HG03103 (cell line): ENCODE results near the gene PIGP.
"Not testable (repeated sequence)": the region's sequence is repeated elsewhere in the genome, so short reads cannot be mapped to it uniquely, and the experiment has no call there.

Source experiments
- ATAC-seq: cut with Tn5 transposase; IDR thresholded peaks from one replicate; pipeline ENCODE4 v1.9.1; 2021; ENCODE audit warnings: low read depth; ENCODE audit not compliant: unreplicated experiment

Gene PIGP

GRCh38 chr21:37072988-37073416 is at the start of gene PIGP, which contains the start of gene TTC3:
PIGP (minus strand) TSS chr21:37073071; CDS start chr21:37072515, 556 bp downstream.
TTC3 (plus strand) TSS chr21:37073254; CDS start chr21:37087258, 14,004 bp downstream.
- peak; percentile 51 for ATAC-seq

DNA sequence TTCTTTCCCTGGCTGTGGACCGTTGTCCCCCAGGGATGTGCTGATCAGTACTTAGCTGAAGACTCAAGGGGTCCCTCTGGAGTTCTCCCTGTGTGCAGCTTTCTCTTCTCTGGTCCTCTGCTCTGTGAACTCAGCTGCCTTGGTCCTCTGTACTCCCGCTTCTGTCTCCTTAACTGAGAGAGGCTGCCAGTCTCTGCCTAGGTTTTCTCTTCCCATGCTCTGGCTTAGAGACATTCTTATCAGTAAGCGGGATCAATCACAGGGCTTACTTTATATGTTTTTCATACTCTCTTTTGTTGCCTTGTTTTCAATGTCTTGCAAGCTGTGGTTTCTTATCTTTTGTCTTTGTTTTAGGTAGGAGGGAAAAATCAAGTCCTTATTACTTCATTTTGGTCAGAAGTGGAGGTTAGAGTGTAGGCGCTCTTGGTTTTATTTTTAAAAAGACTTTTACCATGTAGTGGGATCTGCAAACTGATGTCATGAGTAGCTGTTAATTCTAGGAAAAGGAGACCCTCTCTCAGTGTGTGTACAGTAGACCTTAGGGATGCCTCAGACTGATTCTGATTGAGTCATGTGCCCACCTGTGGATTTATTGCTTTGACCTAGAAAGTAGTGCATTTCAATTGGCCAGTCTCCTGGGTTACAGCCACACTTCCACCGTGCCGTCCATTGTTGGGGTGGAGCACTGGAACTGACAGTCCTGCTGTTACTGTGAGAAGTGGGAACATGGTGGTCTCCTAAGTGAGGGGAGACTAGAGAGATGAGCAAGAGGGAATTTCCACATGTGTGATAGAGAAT is 46.7 kb upstream of the PIGP start:
- ATAC-seq, result no peak

DNA sequence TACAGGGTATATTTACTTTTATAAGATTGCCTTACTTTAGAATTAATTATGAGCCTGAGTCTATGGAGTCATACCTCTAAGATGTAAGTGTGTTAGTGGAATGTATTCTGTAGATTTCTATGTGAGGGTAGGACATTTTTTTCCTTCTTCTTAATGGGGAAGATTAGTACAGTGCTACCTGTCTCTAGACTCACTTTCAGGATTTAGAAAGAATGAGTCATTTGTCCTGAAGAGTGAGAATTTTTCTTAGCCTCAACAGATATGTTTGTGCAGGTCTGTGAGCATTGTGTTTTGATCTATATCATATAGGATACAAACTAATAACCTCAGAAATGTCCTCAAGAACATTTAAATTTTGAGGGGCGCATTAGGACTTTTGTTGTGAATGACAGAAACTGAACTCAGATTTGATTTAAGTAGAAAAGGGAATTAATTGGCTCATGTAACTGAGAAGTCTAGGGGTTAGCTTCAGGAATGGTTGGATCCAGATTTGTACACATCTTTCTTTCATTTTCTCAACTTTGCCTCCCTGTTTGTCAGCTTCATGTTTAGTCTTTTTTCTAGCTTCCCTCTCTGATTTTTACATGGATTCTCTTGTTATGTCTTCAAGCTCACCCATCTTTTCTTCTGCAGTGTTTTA is 45.4 kb upstream of the PIGP start:
- ATAC-seq, result no peak

GRCh38 chr21:37117204-37117603 is 44.3 kb upstream of the PIGP start:
- no peak for ATAC-seq

DNA sequence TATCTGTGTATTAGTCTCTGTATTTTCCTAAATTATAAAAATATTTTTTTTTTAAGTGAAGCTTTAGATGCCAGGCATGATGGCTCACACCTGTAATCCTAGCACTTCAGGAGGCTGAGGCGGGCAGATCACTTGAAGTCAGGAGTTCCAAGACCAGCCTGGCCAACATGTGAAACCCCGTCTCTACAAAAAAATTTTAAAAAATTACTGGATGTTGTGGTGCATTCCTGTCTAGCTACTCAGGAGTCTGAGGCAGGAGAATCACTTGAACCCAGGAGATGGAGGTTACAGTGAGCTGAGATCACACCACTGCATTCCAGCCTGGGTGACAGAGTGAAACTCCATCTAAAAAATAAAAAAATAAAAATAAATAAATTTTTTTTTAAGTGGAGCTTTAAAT is 43.6 kb upstream of the PIGP start:
- ATAC-seq, result not testable (repeated sequence)

- not testable (repeated sequence) for ATAC-seq
Measured at GRCh38 chr21:37114301-37114700, 41.4 kb upstream of the PIGP start.

GRCh38 chr21:37111029-37111428 is 38.2 kb upstream of the PIGP start:
- not testable (repeated sequence) for ATAC-seq

GRCh38 chr21:37106998-37107397 is 34.1 kb upstream of the PIGP start:
- no peak for ATAC-seq

- not testable (repeated sequence) for ATAC-seq
Measured at GRCh38 chr21:37102746-37103145, 29.9 kb upstream of the PIGP start.

GRCh38 chr21:37101384-37101783 is 28.5 kb upstream of the PIGP start:
- no peak for ATAC-seq

- no peak for ATAC-seq
Measured at GRCh38 chr21:37100316-37100715, 27.4 kb upstream of the PIGP start.

GRCh38 chr21:37098751-37099150 is 25.9 kb upstream of the PIGP start:
- no peak for ATAC-seq

DNA sequence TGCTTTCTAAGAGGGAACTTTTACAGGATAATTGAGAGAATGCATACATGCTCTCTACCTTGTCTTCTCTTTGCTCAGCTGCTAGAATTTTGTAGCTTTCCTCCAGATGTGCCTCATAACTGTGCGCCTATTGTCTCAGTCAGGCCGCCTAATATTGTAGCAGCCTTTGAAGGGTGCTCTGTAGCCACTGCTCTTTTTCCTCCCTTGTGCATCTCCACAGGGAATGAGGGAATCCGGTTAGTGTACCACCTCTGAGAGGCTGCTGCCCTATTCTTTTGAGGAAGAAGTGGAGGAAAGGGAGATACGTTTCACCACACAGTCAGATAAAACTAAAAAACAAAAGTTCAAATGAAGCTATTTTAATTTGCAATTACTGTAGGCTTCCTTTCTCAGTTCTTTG is 22.9 kb upstream of the PIGP start:
- no peak for ATAC-seq

DNA sequence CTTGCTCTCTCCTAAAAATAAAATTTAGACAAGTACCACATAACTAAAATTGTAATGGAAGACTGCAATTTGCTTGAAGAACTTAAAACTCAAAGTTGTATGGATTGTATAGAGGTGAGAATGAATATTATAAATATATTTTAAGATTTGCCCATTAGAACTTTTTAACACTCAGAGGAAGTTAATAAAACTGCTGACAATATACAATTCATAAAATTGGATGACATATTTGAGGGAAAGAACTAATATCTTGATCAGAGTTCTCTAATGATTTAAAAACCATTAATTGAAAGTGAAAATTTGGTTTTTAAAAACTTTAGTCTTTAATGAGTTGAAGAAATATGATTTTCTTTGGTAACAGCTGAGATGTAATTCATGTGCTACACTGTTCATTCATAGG is 21.1 kb upstream of the PIGP start:
- no peak for ATAC-seq

DNA sequence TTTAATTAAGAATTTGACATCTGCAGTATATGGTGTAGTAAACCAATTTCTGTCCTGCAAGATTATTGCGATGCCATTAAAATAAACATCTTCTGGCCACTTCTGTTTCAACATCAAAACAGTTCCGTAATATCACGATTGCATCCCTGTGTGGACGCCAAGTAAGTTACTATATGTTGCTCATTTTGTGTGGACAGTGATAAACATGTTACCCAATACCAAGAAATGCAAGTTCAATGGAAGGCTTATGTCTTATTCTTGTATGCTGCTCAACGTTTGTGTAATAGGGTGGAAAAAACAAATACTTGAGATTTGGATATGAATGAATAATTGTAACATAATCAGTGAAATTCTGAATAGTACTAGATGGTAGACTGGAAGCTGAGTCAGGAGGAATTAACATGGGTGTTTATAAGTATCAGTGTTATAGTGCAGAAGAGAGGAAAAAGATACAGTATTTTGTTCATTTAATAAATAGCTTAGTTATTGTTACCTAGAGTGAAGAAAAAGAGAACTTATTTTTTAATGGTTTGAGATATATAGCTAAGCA is 15.4 kb upstream of the PIGP start:
- no peak for ATAC-seq

GRCh38 chr21:37087188-37087587 is 14.3 kb upstream of the PIGP start:
- no peak for ATAC-seq

DNA sequence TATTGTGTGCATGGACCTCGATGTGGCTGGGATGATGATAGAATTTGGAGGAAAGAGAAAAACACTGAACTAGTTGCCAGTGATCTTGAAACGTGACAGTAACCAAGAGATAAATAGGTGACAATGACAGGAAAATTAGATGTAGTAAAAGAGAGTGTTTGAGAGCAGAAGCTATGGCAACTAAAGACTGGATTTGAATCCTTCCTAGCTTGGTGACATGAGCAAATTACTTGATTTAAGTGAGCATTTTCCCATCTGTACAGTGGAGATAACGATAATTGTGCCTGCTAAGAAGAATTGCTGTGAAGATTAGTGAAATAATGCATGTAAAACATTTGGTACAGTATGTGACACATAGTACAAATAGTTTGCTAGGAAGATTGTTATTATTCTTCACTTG is 12.9 kb upstream of the PIGP start:
- no peak for ATAC-seq

DNA sequence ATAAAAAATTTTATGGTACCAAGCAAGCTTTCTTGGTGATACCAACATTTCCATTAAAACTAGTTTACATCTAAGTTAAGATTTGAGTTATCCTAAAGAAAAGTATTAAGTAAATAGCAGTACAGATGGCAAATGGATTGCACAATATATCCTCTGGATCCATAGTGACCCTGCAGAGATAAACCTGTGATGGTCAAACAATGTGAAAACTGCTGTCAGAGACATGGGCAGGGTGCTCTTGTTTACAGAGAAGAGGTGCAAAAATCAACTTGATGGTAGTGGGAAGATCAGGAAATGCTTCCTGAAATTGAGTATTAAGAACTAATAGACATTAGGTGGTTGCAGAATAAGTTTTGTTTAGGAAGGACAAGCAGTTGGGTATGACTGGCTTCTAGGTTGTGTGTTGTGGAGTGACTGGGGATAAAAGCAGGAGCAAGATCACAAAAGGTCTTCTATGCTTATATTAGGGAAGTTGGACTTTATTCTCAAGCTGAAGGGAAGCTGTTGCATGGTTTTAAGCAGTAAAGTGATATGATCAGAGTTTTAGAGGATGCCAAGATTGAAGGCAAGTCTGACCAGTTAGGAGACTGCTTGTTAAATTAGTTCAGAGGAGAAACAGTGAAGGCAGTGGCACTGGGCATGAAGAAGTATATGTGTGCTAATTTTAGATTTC is 10.1 kb upstream of the PIGP start:
- no peak for ATAC-seq

- ATAC-seq, result no peak
Measured at GRCh38 chr21:37082375-37082774, 9.5 kb upstream of the PIGP start.

DNA sequence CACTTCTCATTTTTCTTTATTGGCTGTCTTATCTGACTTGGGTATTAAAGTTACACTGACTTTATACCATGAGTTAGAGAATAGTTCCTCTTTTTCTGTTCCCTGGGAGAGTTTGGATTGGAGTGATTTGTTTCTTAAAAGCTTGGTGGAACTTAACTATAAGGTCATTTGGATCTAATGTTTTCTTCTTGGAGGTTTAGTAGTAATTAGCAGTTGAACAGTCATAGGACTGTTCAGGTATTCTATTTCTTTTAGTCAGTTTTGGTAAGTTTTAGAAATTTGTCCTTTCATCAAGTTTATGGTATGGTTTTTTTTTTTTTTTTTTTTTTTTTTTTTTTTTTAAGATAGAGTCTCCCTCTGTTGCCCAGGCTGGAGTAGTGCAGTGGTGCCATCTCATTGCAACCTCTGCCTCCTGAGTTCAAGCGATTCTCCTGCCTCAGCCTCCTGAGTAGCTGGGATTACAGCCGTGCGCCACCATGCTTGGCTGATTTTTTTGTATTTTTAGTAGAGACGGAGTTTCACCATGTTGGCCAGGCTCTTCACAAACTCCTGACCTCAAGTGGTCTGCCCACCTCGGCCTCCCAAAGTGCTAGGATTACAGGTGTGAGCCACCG is 6.4 kb upstream of the PIGP start:
- ATAC-seq, result no peak

DNA sequence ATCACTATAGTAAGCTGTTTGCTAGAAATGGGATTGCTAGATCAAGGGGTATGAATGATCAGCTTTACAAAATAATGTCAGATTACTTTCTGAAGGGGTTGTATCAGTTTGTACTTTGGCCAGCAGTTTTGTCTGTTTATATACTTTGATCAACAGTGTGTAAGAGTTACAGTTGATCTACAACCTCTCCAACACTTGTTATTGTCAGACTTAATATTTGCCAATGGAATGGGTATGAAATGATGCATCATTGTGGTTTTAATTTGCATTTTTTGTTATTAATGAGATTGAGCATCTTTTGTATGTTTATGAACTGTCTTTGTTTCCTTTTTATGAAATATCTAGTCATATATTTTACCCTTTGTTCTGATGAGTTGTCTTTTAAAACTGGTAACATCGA is 4.5 kb upstream of the PIGP start:
- no peak for ATAC-seq
